ENCODE data around the gene EIF3K.
A peak's percentile ranks its signal among the peaks of the same experiment; 100 is the strongest.

Gene EIF3K

DNA sequence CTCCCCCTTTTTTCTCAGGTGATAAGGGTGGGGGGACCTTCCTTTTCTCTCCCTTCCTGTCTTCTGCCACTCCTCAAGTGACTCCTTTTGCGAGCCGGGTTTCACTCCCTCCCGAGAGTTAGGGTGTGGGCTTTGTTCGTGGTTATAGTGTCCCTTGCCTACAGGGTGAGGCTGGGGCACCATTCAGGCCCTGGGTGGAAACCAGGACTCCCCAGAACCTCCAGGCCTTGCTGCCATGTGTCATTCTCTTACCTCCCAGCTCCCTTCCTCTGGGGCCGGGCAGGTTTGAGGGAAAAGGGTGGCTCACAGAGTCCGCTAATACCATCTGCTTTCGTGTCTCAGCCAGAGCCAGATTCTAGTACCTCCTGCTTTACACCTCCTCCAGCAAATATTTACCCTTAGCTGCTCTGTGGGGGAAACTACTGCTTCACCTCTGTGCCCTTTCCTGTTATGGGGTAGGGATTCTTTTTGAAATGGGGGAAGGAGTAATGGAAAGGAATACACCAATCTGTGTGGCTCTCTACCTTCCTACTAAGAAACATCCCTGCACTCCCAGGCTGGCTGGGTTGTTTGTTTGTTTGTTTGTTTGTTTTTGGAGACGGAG lies 31.3 kb downstream of the EIF3K start:
- DNase-seq (ENCODE audit: low spot score), result no peak

DNA sequence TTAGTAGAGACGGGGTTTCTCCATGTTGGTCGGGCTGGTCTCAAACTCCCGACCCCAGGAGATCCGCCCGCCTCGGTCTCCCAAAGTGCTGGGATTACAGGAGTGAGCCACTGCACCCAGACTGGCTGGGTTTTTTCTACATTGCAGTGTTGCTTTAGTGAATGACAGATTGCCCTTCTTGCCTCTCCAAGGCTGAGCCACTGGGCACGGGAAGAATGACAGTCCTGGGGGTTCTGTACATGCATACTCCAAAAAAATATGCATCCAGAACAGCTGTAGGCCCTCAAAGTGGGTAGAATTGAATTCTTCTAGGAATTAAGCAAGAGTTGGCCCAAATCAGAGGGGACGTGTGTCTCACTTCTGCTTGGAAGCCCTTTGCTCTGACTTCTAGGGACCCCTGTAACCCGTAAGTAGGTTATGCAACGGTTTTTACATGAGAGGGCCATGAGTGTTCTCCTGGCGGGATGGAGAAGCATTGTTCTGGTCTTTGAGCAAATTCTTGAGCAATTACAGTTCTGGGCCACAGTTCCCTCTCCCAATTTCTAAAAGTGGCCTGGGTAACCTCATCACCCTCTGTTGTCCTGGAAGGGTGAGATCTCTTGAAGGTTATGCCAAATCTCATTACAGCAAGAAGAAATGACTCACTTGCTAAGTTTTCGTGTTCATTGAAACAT lies 32.1 kb downstream of the EIF3K start:
- peak; percentile 73 for DNase-seq (ENCODE audit: low spot score)

GRCh38 chr19:38653028-38653571 lies 34.1 kb downstream of the EIF3K start:
- DNase-seq (ENCODE audit: low spot score), result no peak

DNA sequence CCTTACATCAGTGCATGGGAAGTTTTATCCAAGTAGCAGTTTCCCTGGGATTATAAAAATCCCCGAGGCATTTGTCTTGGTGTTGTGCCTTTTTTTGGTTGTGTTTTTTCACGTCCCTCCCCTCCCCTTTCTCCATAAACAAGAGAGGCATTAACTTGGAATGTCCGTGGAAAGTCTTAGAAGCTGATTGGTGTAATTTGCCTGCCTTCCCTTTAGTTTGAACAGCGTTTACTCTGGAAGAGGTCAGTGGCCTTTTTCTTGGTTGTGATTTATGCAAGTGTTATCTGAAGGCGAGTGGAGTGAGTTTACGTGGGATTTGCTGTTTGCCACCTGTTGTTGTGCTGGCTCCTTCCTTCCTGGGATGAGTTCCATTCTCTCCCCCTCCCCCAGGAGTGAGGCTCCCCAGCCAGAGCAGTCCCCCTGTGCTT lies 35.7 kb downstream of the EIF3K start:
- DNase-seq (ENCODE audit: low spot score), result no peak

DNA sequence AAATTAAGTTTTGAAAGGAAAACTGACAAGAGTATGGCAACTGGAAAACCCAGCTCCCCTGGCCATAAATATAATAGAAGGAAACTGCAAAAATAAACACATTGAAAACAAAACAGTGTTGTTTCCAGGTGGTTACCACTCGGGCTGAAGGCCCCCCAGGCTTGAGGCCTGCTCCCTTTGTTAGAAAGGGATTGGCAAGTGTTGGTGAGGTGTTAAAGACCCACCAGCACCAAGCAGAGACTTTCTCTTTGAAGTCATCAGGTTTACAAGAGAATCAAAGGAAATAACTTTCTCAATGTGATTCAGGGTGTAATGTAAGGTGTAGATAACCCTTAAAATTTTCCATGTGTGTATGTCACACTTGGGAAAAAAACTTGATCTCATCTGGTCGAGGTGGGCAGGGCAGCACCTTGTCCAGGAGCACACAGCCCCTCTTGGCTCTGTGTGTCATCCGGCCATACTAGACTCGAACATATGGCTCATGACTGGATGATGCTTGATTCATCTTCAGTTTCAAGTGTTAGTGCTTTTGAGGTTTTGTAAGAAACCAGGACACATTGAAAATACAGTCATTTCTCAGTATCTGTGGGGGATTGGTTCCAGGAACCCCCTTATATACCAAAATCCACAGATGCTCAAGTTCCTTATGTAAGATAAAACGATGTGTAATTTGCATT lies 36.3 kb downstream of the EIF3K start:
- no peak for DNase-seq (ENCODE audit: low spot score)

DNA sequence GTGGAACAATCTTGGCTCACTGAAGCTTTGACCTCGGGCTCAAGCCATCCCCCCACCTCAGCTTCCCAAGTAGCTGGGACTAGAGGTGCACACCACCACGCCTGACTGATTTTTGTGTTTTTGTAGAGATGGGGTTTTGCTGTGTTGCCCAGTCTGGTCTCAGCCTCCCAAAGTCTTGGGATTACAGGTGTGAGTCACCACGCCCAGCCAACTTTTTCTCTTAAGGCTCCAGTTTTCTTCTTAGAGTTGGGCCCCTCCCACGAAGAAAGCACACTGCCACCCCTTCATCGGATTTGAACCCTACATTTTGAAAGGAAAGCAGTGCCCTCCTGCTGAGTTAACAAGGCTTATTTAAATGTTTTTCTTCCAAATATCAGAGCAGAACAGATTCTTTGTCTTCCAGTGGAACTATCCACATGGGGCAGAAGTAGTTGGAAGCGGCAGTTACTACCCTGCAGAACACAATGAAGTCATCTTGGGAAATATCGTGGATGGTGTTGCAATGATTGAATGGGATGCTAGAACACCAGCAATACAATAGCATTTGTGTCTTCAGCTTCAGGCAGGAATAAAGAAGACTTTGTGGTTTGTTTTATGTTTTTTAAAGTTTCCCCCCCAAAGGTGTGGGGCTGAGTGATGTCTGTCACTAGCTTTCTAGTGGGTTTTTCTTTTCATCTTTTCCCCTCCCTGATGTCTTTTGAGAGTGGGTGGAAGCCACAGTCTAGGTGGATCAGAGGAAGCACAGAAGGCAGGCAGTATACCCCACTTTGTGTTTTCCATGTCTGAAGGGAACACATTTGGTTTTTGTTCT lies 37.4 kb downstream of the EIF3K start:
- DNase-seq (ENCODE audit: low spot score), result no peak

GRCh38 chr19:38657633-38658222 lies 38.7 kb downstream of the EIF3K start:
- DNase-seq (ENCODE audit: low spot score), result peak; percentile 99

DNA sequence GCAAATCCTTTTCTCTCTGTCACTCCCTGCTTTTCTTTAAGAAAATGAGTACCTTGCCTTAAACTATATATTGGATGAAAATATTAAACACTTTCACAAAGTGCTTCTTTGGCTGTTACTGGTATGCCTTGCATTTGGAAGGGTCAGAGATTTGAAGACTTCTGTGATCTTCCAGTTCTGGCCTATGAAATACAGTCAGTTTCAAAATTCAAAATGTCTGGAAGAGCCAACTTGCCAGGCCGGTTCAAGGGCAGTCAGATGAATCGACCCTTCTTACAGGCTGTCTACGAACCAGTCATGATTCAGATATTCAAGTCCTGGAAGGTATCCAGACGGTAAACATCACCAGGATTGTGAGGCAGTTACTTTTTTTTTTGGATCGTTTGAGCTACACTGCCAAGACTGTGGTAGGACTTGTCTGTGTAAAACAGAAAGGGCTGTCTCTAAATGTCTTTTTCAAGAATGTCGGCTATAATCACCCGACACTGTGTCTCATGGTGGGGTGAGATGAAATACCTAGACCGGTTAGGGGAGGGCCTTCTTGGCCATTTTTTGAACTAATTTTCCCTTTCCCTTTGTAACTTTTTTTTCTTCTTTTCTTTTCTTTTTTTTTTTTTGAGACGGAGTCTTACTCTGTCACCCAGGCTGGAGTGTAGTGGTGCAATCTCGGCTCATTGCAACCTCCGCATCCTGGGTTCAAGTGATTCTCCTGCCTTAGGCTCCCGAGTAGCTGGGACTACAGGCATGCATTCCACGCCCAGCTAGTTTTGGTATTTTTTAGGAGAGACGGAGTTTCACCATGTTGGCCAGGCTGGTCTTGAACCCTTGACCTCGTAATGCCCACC lies 39.7 kb downstream of the EIF3K start:
- peak; percentile 93 for DNase-seq (ENCODE audit: low spot score)

- no peak for DNase-seq (ENCODE audit: low spot score)
These were observed 41.7 kb downstream of the EIF3K start for GRCh38 chr19:38660724-38661123.

GRCh38 chr19:38661136-38661535 lies 42.1 kb downstream of the EIF3K start:
- DNase-seq (ENCODE audit: low spot score), result no peak

DNA sequence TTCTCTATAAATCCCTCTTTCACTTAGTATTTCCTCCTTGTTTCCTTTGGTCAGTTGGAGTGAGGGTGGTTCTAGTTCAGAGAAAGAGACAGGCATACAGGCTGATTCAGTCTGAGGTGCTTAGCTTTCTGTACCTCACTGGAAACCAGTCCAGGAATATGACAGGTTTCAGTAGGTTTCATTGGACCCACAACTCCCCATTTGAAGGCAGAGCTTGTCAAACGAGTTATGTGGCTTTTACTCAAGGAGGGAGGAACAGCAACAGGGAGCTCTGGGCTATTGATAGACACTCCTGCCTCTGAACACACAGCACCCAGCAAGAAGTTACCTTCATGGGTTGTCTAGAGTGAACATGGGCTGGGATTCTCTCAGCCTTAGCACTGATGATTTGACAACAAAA lies 43.0 kb downstream of the EIF3K start:
- no peak for DNase-seq (ENCODE audit: low spot score)

DNA sequence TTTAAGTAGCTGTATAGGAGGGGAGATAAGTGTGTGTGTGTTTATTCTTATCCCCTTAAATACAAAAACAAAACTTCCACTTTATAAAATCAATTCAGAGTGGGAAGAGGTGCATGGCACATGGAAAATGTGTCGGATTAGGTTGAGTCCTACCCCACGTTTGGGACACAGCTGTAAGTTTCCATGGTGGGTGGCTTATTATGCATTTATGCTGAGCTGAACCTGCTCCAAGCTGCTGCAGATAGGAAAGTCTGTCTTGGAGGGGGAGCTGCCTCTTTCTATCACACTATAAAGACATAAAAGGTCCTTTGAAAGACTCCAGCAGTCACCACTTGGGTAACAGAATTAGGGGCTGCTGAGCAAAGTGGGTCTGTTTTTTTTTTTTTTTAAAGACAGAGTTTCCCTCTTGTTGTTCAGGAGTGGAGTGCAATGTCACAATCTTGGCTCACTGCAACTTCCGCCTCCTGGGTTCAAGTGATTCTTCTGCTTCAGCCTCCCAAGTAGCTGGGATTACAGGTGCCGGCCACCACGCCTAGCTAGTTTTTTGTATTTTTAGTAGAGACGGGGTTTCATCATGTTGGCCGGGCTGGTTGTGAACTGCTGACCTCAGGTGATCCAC lies 43.7 kb downstream of the EIF3K start:
- DNase-seq (ENCODE audit: low spot score), result no peak

DNA sequence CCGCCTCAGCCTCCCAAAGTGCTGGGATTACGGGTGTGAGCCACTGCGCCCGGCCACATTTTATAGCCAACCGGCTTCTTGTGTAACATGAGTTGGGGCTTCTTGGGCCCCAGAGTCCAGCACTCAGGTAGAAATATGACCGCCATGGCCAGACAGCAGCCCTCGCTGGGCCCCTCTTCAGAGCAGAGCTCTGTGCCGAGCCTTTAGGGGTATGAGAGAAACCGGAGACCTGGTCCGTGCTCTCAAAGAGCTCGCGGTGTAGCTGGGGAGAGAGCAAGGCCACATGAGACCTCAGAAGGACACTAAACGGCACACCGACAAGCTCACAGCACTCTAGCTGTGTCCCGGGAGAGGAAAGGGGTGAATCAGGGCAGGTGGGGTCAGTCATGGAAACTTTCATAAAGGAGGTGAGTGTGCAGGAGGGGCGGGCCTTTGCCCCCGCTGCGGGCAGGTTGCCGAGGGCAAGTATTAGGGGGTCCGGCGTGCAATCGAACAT lies 44.2 kb downstream of the EIF3K start:
- DNase-seq (ENCODE audit: low spot score), result no peak

DNA sequence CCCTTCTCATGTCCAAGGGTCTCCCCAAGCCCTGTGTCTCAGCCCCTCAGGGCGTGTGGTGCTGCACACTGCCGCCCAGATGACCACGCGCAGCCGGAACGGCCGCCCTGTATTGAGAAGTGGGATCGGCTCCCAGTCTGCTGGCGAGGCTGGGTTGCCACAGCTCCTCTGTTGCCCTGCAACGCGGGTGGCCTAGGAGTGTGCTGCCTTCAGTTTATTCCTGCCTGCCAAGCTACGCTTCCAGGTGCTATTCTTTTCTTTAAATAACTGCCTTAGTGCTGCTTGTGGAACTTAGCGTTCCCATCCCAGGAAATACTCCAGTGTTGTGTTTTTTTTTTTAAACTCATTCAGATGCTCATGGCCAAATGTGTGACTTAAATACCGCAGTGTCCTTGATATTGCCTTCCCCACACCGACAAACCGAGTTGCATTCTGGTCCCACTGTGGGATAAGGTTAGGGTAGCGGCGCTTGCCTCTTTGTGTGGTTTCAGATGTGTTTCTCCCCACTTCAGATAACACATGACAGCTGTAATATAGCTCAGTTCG lies 45.0 kb downstream of the EIF3K start:
- no peak for DNase-seq (ENCODE audit: low spot score)

- DNase-seq (ENCODE audit: low spot score), result no peak
These were observed 45.7 kb downstream of the EIF3K start for GRCh38 chr19:38664503-38665211.

DNA sequence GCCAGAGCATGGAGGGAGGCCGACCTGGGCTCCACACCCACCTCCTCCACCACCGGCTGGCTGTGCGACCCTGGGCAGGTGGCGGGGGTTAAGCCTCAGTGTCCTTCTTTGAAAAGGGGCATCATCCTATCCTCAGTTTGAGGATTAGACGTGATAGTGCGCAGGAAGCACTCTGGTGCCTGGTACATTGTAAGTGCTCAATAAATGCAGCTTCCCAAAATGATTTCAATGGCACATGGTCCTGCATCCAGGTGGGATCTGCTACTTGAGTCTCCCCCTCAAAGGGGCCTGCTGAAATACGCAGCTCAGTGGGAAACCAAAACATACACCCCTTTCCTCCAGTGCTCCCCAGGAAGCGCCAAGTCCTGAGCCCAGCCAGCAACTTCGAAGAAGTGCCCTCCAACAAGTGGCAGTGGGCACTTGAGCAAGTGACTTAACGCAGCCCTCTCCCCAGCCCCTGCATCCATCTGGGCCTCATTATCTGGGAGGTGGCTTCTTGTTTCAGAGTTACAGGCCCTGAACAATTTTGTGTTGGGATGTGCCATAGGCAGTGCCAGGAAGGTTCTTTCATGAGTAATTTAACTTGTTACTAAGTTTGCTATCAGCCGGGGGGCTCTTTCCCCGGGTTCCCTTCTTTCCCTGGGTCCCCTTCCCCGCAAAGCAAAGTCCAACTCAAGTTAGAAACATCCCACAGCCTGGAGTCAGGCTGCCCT lies 46.4 kb downstream of the EIF3K start:
- no peak for DNase-seq (ENCODE audit: low spot score)

GRCh38 chr19:38665950-38666662 lies 47.1 kb downstream of the EIF3K start:
- no peak for DNase-seq (ENCODE audit: low spot score)
